Fibroblast of skin of back (primary cell): ENCODE measurements around the gene PDIA2.
"Not testable (repeated sequence)": the region's sequence is repeated elsewhere in the genome, so short reads cannot be mapped to it uniquely, and the experiment has no call there.

Experiments used
- DNase-seq: peaks from one replicate; pipeline ENCODE4 v3.0.0-alpha.2; 2013

The PDIA2 gene

DNA sequence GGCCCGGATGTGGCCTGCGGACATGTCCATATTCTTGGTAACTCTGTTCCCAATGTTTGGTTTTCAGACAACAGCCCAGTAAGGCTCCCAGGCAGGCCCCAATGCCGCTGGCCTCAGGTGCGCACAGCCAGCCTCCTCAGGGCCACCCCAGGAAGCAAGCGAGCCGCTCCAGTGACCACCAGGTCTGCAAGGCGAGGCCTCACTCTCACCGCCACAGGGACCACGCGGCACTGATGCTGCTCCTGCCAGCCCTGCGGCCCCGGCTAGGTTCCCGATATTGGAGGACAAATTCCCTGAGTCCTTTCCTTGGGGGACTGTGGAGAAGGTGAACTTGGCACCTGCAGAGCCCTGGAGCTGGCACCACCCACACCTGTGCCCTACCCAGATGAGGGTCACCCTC, 19.0 kb downstream of the PDIA2 start:
- DNase-seq = no peak

DNA sequence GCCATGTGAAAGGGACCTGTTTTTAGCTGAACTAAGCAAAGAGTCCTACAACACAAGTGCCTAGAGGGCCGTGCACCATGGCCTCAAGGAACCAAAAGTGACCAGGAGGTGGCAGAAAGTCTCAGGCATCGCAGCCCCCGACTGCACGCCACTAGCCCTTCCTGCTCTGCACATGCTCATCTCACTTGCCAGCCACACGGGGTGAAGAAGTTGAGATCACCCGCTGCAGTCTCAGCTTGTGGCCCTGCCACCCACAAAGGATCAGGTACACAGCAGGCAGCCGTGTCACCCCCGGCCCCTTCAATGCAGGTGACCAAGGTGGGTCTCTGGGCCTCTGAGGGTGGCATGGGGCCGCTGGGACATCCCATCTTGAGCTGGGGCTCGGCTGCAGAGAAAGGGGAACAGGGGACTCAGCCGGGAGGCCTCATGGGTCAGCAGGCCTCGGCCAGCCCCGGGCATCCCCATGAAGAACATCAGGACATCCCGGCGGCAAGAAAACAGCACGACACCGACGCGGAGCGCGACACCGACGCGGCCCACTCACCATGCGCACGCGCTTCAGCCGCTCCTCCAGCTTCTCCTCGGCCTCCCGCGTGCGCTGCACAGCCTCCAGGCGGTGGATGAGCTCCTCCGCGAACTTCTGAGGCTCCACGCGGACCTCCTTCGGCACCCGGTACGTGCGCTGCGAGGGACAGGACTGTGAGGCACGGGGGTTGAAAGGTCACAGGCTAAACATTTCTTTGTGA, 21.0 kb downstream of the PDIA2 start:
- no peak for DNase-seq

DNA sequence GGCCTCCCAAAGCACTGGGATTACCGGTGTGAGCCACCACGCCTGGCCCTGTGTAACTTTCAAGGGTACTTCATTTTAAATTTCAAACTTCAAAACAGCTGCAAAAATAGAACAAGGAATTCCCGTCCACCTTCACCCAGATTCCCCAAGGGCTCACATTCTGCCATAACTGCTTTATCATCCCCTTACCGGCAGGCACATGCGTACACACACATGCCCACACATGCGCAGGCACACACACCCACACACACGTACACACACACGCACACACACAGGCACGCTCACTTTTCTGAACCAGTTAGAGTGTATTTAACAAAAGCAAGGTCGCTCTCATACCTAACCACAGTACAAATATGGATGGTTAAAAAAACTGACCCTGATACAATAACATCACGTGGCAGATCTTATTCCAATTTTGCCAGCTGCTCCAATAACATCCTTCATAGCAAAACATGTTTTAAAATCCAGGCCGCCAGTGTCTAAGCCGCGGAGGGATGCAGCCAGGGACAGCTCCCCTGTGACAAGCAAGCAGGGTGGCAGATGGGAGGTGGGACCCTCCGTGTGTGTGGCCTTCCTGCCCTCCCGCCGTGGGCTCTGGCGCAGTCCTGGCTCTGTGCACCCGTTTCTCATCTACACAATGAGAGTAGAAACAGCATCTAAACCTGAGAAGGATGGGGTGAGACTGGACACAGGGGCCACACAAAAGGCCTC, 23.1 kb downstream of the PDIA2 start:
- DNase-seq = no peak

DNA sequence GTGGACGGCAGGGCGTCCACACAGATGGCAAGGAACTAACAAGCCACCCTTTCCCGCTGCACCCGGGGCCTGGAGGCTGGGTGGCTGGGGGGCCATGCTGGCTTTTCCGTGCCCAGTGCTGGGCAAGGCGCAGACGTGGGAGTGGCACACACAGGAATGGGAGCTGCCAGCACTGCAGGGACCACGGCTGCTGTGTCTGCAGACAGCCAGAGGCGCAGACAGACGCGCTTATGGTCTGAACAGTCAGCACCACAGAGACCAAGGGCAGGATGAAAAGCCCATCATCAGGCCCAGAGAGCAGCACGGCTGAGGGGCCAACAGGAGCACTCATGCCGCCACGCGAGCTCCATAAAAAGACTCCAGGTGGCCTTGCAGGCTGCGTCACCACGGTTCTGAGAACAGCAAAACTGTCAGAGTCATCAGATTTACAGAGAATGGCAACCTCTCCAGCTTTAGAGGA, 24.0 kb downstream of the PDIA2 start:
- no peak for DNase-seq

DNA sequence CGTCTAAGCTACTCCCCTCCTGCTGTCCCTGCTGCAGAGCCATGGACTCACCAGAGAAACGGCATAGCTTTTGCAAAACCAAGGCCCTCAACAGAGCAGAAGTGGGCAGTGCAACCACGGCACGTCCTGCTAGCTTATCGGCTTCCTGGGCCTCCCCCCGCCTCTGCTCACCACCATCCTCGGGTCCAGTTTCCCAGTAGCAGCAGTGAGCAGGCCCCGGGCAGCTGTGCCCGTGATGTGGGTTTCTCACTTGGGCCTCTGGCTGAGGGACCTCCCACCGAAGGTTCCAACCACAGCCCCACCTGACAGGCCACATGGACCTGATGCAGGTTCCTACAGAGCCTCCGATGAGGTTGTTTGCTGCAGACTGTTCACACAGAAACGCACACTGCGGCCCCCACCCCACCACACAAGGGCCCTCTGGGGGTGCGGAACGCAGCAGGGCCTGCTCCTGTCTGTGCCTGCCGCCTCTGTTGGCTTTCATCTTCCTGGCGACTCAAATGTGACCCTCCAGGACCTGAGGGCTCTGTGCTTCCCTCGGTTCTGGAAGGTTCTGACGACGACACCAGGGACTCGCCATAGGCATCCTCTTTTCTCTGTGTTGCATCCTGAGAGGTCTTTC, 24.8 kb downstream of the PDIA2 start:
- no peak for DNase-seq

DNA sequence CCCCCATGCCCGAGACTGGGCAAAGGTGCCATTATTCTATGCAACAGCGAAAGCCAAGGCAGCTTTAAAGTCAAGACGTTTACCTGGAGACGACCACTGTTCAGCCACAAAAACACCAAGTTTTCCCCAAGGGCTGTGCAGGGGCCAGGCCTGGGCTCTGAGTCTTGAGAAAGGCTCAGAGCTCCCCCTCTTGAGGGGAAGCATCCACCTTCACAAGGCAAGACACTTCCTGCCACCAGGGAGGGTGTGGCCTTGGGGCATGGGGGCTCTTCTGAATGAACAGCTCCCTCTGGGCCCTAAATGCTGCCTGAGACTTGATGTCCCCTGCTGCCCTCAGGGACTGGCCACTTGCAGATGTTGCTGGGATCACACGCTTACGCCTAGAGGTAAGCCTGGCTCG, 26.5 kb downstream of the PDIA2 start:
- no peak for DNase-seq

DNA sequence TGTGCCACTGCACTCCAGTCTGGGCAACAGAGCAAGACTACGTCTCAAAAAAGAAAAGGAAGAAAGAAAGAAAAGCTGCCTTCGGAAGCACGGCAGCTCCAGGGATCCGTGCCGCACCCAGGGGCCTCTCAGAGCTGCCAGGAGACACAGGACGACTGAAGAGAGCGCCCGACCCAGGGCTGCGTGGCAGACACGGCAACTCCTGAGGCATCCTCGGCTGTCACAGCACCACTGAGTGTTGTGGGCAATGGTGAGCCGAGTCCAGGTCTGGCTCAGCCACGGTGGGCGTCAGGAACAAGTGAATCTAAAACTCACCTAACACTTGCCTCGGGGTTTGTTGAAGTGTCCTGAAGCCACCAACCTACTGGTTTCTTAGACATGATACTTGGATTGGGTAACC, 28.8 kb downstream of the PDIA2 start:
- DNase-seq = no peak

DNA sequence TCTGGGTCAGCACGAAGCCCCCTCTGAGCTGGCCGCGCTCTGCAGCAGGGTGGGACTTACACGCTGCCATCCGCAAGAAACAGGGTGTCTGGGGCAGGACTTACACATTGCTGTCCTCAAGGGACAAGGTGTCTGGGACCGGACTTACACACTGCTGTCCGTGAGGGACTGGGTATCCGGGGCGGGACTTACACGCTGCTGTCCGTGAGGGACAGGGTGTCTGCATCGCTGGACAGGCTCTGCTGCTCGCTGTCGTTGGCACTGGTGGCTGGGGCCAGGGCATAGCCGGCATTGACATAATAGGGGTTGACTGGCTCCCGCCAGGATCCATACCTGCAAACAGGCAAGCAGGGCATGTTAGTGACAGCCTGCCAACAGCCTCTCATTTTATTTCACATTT, 31.4 kb downstream of the PDIA2 start:
- no peak for DNase-seq

DNA sequence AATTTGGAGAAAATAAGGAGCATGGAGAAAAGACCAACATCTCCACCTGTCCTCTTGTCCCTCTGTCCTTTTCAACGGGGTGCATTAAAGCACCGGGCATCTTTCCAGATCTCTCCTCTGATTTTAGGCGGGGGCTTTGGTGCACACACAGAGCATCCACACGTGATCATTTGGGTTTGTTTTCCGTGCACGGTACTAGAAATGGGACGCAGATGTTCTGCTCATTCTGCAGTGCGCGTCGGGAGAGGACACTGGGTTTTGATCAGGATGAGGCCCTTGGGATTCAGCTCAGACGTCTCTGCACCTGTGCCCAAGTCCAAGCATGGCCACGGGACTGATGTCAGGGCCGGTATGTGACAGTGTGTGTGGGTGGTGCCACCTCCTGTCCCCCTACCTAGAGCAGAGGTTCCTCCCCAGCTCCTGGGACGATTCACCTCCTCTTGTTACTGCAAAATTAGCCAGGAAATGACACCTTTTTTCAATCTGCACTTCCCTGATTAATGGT, 31.9 kb downstream of the PDIA2 start:
- no peak for DNase-seq

DNA sequence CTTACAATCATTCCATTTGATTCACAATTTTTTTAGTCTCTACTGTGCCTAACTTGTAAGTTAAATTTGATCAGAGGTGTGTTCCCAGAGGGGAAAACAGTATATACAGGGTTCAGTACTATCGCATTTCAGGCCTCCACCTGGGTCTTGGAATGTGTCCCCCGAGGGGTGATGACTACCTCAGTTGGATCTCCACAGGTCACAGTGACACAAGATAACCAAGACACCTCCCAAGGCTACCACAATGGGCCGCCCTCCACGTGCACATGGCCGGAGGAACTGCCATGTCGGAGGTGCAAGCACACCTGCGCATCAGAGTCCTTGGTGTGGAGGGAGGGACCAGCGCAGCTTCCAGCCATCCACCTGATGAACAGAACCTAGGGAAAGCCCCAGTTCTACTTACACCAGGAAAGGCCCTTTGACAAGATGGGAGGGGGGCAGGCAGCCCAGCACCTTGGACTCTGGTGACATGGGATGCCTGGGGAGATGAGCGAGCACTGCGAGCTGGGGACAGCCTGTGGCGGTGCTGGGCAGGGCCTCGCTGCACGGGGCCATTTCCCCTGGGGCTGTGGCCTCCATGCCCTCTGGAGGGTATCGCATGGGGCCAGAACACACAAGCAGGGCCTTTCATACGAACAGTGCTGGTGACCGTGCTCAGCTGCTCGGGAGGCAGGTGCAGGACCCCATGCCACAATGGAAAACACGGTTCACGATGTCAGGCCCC, 33.9 kb downstream of the PDIA2 start:
- no peak for DNase-seq

DNA sequence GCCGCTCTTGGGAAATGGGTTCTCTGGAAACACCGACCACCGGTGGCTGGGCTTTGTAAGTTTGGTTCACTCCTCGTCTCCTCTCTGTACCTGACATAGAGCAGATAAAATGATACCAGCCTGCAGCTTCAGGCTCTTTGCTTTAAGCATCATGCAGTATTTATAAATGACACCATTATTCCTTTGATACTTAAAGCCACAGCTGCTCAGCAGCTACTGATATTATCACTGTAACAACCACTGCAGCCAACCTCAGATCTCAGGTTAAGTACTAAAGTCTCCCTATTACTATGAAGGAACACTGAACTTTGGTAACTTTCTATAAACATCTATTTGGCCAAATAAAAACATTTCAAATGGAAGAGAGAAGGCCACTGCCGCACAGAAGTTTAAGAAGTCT, 34.6 kb downstream of the PDIA2 start:
- DNase-seq = no peak

DNA sequence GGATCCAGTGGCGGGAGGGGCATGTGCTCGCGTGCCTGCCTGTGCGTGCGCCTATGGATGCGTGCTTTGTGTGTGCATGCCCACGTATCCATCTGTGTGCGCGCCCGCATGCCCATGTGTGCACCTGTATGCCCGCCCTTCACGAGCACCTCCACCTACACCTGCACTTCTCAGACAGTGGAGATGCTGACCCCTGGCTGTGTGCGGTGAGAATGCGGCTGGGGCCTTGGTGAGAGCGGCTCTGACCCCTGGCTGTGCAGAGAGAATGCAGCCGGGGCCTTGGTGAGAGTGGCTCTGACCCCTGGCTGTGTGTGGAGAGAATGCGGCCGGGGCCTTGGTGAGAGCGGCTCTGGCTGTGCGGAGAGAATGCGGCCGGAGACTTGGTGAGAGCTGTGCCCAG, 35.7 kb downstream of the PDIA2 start:
- DNase-seq = no peak

DNA sequence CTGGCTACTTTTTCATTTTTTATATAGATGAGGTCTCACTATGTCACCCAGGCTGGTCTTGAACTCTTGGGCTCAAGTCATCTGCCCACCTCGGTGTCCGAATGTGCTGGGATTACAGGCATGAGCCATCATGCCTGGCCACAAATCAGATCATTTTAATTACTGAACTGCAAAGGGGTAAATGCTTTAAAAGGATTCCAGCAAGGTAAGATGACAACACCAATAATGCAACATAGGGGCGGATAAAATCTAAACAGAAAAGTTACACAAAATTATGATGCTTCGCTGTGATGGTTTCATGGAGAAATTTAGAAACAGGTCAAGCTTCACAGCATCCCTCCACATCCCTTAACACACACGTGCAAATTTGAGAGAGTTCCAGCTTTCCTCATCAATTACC, 37.2 kb downstream of the PDIA2 start:
- no peak for DNase-seq

DNA sequence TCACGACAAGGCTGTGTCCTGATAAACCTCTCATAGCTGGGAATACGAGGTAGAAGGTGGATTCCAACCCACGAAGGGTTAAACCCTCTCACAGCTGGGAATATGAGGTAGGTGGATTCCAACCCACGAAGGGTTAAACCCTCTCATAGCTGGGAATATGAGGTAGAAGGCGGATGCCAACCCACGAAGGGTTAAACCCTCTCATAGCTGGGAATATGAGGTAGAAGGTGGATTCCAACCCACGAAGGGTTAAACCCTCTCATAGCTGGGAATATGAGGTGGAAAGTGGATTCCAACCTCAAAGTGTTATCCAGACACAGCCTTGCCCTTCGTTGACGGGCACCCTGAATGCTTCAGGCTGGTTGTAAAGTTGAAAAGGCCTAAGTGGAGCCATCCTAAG, 38.6 kb downstream of the PDIA2 start:
- no peak for DNase-seq

DNA sequence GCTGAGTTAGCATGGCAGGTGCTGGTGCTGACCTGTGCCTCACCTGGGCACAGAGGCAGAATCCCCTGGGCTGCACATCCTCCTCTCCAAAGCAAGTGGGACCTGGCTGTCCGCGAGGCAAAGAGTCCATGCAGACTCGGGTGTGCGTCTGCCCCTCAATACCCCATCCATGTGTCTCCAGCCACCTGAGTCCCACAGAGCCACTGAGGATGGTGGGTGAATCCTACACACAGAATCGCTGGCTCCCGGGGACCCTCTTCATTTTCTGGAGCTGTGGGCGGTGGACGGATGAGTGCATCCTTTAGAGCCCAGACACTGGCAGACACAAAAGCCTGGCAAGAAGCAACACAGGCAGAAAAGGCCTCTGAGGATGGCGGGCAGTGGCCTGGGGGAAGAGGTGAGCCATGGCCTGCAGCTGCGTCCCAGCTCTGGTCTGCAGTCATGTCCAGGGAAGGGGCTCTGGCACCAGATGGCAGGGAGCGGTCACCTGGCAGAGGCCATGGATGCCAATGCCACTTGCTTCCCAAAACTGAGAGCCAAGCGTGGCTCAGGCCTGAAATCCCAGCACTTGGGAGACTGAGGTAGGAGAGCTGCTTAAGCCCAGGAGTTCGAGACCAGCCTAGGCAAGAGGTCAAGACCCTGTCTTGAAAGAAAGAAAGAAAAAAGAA, 39.6 kb downstream of the PDIA2 start:
- DNase-seq = no peak

DNA sequence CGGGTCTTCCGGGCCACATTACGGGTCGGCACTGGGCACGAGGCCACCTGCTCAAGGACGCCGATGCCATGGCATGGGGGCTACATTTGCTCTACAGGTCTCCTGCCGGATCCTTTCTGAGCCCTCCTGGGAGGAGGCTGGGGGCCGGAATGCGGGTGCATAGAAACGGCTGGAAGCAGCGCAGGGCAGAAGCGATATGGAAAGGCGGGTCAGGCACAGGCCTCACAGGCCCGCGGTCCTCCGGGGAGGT, 41.2 kb downstream of the PDIA2 start:
- no peak for DNase-seq

DNA sequence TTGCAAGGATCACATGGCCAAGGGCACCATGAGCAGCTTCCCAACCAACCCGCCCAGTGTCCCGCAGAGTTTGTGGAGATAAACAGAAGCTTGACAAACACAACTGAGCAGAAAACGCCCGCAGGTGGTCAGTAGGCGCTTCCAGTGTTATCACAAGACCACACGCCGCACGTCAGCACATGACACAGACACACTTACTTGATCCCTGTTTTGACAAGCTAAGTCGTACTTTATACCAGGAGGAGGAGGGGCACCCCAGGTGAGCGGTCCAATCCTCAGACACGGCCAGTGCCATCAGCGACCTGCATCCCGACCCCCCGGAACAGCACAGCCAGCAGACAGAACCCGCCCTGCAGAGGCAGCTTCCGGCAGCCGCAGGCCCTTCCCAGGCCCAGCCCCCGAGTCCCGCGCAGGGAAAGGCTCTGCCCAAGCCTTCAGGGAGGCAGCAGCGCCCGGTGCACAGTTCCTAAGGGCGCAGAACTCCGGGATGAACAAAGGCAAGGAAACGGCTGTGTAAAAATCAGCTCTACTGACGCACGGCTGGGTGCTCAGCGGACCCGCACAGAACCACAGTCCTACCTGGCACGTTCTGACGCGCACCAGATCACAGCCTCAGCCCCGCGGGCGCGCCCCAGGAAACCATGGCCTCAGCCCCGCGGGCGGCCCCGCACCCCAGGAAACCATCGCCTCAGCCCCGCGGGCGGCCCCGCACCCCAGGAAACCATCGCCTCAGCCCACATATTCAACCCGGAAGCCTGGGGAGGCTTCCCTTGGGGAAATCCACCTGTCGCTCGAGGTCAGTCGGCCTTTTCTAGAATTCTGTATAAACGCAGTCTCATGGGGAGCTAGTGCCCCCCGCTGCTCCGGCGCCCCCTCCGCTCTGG, 41.7 kb downstream of the PDIA2 start:
- DNase-seq = no peak

DNA sequence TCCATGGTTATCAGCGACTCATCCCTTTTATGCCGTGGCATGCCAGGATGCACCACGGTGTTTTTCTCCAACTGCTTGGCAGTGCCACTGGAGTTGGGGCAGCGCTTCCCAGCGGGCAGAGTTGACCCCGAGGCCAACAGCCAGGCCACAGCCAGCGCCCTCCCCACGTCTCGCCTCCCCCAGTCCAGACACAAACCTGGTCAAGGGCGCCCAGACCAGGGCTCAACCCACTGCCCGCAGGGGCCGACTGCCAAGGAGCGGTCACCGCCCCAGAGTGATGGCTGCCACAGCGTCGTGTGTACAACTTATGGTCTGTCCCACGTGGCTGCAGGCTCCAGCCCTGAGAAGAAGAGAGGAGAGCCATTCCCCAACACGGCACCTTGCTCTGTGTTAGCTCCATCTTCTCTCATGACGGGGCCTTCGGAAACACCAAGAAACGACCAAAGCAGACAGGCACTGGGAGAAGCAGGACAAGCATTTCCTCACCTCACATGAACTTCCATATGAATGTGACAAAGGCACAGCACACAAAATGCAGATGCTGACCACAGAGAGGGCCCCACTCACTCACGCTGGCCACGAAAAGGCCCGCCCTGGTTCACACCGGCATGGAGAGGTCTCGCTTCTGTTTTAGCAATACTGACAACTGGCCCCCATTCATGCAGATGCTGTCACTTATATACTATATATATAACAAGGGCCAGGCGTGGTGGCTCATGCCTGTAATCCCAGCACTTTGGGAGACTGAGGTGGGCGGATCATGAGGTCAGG, 42.6 kb downstream of the PDIA2 start:
- no peak for DNase-seq

DNA sequence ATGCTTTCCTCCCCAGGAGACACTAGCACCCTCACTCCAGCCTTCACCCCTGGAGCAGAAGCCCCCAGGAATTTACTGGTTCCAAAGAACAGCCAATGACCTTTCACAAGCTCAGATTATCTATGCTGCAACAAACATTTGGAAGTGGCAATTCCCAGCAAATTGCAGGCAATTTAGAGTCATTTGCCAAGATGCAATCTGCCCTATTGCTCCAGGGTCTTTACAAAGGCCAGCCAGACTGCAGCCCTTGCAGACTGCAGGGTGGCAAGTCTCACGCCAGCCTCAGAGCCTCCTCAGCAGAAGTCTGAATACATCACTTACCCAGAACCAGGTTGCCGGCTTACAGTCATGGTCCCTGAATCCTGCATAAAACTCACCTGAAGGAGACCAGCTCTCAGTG, 47.8 kb downstream of the PDIA2 start:
- DNase-seq = no peak

DNA sequence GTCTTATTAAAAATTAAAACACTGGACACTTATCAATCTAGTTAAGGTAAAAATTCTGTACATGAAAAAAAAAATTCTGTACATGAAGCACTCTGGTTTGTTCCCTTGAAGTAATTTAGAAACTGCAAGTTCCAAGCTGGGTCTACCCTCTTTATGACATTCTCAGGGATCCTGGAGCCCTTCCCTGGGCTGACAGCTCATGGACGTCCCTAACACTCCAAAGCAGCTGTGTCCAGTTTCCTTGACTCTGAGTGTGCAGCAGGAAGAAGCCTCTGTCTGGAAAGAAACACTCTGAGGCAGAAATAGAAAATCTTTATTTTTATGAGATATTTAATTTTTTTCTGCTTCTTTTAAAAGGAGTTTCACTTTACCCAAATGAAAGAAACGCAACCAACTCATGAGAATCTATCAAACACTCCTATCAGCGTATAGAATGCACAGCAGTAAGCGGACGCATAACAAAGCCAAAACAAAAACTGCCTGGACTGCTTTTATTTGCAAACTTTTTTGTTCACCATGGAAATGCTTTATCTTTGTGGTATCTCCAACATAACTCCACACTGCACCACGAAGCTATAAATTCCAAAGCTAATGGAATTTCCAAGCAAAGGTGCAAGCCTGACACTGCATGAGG, 48.3 kb downstream of the PDIA2 start:
- DNase-seq = not testable (repeated sequence)
